HL-60/S4 treated with retinoic acid at 250 ng/mL for 4 days and 3 days (cell line): ENCODE measurements around the gene SH3RF3.

ENCODE experiments used
- in situ Hi-C: fragments of 300-500 bp; cut with MboI; formaldehyde crosslinking; loops from 2 replicates; pipeline ENCODE4 v1.7.0; 2022; ENCODE audit warnings: low sequenced_read_pairs

The SH3RF3 gene

DNA sequence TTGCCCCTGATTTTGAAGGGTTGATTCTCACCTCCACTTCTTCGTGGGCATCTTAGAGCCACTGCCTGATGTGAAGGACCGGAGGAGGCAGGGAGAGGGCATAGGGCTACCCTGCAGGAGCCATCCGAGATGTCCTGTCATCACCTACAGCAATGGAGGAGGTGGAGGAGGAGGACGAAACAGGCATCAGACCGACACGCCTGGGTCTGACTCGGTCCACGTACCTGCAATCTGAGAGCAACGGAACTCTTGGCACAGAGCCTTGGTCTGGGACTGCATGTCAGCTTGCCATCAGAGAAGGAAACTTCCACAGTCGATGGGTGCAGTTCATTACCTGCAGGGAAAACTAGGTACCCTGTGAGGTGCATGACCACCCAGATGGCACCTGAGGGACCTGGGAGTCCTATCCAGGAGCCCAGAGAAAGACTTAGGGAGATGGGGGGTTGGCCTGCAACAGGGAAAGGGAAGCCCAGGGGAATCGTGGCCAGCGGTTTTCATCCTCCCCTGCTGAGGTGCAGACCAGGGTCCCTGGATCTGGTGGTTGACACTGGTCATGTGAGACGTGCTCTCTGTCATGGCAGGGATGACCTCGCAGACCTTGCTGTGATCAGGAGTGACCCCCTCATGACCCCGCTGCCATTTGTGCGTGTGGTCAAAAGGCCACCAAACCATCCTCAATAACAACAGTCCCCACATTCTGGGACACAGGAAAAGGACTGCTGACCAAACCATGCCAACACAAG lies 293.9 kb downstream of the SH3RF3 start:
- in situ Hi-C loops, result no loop called here

DNA sequence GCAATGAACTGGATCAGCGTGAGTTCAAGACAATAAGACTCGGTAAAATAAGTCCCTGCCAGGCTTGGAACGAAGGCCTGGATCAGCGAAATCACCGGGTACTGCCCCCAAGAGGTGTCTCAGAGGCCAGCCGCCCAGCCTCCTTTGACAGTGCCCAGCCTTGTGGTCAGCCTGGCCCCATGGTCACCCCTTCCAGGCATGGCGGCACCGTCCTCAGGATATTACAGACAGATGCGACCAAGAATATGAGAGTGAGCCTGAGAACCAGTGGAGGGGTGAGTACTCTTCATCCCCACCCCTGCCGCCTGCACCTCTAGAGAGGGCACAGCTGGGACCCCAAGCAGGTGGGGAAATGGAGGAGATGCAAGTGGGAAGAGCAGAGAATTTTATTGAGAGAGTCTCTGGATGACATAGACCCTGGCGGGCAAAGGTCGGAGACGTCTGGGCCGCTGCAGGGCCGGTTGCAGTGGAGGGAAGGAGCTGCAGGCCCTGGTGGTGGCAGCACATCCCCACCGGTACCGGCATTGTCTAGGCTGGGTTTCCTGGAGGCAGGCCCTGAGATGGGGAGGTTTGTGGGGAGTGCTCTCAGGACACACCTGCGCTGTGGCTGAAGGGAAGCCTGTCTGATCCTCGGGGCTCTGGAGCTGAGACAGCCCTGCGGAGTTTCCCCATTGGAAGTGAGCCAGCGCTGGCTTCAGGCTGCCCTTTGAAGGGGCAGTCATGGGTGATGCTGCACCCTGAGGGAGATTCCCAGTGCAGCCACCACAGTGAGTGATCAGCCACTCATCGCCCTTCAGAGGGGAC lies 294.8 kb downstream of the SH3RF3 start:
- in situ Hi-C loops, result no loop called here

DNA sequence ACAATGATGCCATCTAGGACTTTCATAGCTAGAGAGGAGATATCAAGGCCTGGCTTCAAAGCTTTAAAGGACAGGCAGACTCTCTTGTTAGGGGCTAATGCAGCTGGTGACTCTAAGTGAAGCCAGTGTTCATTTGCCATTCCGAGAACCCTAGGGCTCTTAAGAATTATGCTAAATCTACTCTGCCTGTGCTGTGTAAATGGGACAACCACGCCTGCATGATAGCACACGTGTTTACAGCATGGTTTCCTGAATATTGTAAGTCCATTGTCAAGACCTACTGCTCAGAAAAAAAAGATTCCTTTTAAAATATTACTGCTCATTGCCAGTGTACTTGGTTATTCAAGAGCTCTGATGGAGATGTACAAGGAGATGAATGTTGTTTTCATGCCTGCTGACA lies 296.4 kb downstream of the SH3RF3 start:
- in situ Hi-C loops, result no loop called here

DNA sequence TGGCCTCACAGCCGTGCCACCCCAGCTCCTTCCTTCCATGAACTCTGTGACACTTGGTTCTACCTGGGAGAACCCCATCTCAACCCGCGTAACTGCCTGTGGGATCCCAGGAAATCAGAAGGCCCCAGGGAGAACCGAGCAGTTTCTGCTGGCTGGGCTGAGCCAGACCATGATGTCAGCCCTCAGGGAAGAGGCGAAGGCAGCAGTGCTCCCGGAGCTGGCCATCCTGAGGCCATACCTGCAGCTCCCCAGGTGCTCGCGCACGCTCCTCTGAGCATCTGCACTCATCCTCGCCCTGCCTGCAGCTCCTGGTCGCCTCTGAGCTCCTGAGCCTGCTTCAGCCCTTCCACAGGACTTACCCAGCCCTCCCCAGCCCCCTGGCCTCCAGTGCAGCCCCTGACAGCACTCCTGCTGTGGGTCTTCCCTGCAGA lies 298.7 kb downstream of the SH3RF3 start:
- in situ Hi-C loops, result no loop called here

DNA sequence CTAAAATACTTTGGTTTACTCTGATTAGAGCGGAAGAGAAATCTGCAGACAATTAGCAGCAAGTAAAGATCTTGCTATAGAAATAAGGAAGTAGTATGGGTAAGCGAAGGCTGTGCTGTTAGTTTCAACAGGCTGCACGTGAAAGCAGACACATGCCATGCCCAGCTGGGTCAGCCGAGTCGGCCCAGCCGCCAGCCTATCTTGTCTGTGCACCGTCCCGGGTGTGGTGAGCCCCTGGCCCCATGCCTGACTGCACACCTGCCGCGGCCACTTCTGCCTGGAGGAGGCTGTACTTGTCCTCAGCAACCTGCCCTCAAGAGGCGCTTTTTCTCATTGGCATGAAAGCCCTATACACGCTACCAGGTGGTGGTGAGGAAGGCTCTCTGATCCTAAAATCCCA lies 299.3 kb downstream of the SH3RF3 start:
- in situ Hi-C loops, result no loop called here

DNA sequence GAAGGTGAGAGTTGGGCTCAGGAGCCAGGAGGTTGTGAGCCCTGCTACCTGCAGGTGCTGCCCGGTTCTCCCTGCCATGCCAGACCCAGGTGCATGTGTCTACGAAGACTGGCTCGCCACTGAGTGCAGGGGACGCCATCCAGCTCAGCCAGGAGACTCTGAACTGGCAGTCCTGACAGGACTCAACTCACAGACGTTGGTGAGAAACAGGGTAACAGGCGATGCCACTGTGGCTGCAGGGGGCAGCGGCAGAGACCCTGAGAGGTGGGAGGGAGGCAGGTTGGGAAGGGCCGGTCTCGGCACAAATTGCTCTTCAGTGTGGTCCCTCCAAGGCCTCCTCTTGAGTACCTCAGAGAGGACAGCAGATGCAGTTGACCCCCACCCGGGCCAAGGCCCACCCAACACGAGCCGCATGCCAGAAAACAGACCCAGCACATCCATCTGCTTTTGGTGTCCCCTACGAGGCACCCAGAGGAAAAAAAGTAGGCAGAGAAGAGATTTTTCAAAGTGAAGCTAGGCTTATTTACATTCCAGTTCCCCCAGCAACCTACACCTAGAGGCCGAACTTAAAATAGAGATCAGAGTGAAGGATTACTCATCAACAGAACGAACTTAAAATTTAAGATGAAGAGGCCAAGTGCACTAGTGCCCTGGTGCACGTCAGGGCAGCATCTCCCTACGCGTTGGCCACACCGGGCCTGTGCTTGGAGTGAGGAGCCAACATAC lies 300.0 kb downstream of the SH3RF3 start:
- in situ Hi-C loops, result no loop called here

DNA sequence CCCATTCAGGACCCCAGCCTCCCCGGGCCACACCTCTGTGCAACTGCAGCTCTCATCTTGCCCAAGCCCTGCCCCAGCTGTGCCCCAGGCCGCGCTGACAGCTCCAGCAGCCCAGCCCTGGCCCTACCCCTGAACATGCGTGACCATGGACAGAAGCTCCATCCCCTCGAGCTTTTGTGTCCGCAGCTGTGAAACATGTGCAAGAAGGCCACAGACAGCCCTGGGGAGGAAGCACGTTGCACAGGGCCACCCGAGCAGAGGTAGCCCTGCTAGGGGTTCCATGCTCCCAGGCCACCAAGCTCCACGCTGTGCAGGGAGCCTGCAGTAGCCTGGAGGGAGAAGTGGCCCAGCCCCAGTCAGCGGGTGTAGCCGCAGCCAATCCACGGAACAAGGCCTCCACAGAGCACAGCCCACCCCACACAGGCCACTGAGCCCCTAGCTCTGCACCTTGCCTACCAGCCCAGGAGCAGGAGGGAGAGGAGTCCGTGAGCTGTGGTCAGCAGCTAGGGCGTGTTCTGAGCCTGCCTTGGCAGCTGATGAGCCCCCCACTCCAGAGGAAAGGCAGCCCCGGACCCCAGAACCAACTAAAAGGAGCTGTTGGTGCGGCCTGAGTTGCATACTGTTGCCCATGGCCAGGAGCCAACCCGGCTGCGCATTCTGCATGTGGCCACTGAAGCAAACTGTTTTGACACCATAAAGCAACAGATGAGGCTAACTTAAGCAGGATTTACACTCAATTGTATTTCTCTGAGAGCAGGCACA lies 300.7 kb downstream of the SH3RF3 start:
- in situ Hi-C loops, result no loop called here

DNA sequence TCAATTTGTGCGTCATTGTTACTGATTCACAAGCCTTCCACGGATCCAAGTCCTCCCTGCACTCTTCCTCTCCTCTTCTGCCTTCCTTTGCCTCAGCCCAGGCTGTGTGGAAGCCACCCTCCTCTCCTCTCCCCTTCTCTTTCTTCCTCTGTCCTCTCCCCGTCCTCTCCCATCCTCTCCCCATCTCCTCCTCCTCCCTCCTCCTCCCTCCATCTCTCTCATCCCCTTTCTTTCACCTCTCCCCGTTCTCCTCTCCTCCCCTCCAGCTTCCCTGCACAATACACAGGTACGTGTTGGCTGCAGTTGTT lies 301.3 kb downstream of the SH3RF3 start:
- in situ Hi-C loops, result no loop called here

DNA sequence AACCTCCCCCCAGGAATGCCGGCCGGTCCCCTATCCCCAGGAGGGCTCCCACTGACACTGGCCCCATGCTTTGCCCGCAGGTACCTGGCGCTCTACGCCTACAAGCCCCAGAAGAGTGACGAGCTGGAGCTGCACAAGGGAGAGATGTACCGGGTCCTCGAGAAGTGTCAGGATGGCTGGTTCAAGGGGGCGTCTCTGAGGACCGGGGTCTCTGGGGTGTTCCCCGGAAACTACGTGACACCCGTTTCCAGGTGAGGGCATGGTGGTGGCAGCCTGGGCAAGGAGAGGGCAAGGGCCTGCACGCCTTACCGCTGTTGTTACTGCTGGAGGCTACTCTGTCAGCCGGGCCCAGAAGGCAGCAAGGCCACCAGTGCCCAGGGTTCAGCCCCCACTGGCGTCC lies 303.4 kb downstream of the SH3RF3 start:
- in situ Hi-C loops, result no loop called here

DNA sequence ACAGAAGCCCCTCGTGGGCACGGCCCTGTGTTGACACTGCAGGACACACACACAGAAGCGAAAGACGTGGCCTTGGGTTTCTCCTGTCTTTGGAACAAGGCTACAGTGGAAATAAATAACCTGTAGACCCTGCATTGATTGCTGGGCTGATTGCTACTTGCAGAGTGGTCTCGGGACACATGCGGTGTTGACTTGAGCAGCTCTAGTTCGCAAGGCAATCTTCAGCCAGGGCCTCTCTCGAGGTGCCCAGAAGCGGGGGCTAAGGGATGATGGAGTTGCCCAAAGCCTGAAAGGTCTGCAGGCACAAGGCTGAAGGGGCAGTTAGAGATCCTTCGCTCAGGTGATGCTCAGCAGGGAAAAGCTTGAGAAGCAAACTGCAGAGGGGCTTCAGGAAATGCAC lies 304.5 kb downstream of the SH3RF3 start:
- in situ Hi-C loops, result no loop called here

DNA sequence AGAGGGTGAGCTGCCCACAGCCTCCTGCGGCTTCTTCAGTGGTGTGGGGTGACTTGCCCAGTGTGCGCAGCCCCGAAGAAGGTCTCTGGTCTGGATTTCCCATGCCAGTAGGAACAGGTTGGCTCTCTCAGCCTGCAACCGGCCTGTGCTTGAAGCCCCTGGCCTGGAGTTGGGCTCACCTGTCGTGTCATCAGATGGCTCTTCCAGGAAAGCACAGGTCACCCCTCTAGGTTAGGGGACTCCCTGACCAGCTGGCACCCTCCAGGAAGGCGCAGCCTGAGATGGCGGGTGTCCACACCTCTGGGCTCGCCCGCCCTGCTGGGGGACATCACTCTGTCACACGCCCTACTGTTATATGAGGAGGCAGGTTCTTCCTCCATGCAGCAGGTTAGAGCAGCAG lies 304.9 kb downstream of the SH3RF3 start:
- in situ Hi-C loops, result no loop called here

DNA sequence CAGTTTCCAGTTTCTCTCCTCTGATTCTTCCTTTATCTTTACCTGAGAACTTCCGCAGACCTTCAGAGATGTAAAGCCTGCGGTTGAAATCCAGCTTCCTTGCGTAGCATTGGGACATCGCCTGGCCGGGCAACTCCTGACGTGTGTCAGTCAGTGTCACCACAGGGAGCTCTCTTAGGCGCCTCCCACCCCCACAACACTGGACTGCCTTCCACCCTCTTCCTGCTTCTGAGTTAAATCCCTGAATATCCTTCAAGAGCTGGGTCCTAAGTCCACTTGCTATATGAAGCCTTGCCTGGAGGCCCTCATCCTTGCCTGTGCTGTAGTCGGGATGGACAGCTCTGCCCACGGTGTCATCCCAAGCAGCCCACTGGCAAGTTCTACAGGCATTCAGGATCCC lies 305.3 kb downstream of the SH3RF3 start:
- in situ Hi-C loops, result no loop called here

DNA sequence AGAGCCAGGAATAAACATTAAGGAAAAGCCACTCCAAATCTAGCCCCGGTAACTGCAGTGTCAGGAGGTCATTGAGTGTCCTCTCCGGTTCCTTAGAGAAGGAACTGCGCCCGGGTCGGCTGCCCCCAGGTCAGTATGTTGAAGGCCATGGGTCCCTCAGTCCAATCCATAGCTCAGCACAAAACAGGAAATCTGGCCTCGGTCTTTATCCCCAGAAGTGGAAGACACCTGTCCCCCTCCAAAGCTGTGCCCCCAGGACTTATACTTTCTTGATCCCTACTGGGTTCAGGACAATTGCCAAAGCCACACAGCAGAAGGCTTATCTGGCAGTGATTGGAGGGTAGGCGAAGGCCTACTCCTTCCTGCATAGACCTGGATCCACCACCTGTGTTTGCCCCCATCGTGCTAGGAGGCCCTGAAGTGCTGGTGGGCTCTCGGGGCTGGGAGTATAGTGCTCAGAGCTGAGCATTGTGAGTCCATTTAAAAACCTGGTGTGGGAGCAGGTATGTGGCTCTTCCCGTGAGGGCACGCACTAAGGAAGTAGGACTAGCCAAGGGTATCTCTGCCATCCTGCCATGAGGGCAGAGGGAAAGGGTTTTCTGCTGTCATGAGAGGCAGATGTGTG lies 306.2 kb downstream of the SH3RF3 start:
- in situ Hi-C loops, result no loop called here

DNA sequence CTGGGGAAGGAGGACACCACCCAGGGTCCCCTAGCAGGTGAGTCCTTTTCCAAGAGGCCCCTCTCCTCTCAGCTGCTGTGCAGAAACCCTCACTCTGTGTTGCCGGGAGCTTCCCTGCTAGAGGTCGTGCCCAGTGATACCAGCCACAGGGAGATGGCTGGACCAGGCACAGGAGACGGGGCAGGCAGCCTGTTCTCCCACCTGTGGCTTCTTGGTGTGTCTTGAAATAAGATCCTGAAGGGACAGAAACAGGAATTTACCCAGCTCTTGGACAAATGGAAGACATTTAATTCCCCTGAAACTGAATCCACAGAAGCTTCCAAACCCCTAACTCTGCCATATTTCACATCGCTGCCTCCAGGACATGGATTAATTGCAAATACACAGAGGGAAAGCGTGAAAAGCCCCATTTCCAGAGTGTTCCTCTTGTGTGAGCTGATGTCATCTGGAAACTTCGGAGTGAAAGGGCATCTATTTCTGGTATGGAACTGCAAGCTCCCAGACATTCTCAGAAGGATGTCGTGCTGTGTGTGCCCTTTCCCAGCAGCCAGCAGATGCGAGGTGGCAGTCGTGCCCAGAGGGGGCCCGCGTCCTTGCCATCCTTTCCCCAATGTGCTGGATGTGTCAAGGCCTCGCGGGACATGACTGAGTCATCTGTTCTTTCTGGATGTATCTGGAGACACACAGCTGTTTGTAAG lies 307.0 kb downstream of the SH3RF3 start:
- in situ Hi-C loops, result no loop called here

DNA sequence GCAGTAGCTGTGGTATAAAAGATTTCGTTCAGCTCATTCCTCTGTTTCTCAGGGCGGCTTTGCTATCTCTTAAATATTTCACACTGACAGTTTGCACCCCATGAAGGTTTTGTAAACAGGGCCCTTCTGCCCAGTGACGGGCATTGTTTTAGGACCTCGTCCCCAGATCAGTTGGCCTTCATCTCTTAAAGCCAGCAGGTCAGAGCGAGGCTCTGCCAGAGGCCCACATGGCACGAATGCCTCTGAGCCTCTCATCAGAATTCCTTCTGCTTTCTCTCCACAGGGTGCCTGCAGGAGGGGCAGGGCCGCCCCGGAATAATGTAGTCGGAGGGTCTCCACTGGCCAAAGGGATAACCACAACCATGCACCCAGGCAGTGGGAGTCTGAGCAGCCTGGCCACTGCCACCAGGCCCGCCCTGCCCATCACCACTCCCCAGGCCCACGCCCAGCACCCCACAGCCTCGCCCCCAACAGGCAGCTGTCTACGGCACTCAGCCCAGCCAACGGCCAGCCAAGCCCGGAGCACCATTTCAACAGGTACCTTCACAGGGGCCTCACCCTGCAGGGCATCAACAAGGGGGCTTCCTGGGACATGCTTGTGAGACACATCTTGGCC lies 307.7 kb downstream of the SH3RF3 start:
- in situ Hi-C loops, result no loop called here

DNA sequence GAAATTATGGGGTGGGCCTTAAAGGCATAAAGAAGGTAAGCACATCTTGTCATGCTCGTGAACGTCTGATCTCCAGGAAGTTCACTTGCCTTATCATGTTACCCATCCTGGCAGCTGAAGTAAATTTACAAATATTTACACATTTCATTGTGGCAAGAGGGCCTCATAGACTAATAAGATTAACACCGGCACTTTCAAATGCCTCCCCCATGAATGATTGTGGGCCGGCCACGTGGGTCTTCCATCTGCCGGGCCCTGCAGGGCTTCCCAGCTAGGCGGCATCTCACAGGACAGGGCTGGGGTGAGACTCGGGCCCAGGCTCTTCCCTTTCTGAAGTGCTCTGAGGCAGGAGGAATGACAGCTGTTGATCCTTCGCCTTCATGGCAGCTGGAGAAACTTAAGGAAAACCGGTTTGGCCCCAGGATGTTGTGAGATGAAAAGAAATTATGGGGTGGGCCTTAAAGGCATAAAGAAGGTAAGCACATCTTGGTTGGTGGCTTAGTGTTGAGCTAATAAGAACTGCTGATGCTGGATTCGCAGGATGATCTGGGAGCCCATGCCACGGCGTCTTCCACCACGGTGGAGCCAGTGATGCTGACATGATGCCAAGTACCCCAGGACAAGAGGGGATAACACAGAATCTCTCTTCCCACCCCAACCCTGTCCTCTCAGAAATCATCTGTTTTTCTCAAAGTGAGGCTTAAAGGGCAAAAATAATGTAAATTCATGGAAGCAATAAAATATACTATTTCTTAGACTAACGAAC lies 308.5 kb downstream of the SH3RF3 start:
- in situ Hi-C loops, result no loop called here

DNA sequence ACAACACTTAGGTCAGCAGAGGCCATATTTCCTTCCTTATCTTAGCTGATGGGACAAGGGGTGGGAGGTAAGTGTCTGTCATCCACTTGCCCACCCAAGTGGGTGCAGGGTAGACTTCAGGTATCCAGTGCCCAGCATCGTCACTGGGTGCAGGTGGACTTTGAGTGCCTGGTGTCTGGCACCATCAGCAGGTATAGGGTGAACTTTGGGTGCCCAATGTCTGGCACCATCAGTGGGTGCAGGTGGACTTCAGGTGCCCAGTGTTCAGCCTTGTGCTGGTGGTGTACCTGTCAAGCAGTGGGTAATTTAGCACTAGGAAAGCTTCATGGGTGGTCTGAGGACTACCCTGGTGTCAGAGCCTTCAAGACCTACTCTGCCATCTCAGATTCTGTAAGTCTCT lies 309.1 kb downstream of the SH3RF3 start:
- in situ Hi-C loops, result no loop called here

DNA sequence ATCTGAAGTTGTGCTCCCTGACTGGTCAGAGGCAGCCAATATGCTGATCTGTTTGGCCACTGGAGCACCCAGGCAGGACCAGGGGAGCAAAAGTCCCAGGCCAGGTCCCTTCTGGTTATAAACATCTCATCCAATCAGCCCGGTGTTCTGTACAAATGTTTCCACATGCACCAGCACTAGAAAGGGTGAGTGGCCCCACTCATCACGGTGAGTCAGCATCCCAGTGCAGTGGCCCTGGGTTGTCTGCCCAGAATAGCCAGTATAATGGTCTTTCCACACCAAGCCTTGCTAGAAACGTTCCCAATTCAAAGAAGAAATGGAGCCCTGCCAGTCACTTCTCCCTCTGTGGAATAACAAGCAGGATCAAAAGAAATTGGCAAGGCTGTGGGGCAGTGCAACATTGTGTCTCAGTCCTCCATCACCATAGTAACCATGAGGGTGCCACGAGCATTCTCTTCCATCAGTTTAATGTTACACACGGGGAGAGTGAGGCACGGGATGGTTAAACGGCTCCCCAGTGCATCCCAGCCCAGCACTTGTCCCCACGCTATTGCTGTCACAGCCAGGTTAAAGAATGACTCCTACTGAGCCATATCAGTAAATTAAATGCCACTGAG lies 309.9 kb downstream of the SH3RF3 start:
- in situ Hi-C loops, result no loop called here

DNA sequence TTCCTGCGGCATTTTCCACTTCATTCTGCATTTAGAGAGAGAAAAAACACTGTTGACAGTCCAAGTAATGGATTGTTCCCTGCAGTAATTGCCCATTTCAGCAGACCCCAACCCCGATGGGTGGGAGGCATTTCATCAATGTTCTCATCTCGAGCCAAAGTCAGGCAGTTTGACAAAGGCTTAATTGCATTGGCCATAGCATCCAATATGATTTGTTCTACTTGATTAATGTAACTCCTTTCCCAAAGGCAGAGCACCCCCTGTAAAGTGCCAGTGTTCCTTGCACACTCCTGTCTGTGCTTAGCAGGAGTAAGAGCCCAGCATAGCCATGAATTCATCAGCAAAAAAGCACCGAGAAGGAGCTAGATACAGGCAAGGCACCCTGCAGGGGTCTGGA lies 310.4 kb downstream of the SH3RF3 start:
- in situ Hi-C loops, result no loop called here
